HG02678 (cell line): ENCODE results near the gene ITGA2B.
A peak's percentile ranks its signal among the peaks of the same experiment; 100 is the strongest.
"Not testable (repeated sequence)": the region's sequence is repeated elsewhere in the genome, so short reads cannot be mapped to it uniquely, and the experiment has no call there.

Experiments
- ATAC-seq: cut with Tn5 transposase; IDR thresholded peaks from one replicate; pipeline ENCODE4 v1.9.1; 2021; ENCODE audit warnings: mild to moderate bottlenecking, moderate library complexity; ENCODE audit not compliant: unreplicated experiment

Gene ITGA2B

DNA sequence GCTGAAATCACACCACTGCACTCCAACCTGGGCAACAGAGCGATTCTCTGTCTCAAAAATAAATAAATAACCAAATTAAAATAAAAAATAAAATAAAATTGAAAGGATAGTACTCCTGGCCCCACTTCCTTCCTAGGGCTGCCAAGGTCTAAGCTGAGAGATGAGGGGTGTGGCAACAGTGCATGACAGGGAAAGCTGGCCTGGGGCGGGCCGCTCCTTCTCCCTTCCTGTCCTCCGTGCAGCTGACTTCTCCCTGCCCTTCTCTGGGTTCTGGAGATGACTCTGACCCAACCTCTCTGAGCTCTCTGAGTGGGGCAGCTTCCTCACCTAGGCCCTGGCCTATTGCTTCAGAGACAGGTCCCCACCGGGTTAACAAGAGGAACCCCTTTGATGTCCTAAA is 56.1 kb downstream of the ITGA2B start:
- no peak for ATAC-seq

DNA sequence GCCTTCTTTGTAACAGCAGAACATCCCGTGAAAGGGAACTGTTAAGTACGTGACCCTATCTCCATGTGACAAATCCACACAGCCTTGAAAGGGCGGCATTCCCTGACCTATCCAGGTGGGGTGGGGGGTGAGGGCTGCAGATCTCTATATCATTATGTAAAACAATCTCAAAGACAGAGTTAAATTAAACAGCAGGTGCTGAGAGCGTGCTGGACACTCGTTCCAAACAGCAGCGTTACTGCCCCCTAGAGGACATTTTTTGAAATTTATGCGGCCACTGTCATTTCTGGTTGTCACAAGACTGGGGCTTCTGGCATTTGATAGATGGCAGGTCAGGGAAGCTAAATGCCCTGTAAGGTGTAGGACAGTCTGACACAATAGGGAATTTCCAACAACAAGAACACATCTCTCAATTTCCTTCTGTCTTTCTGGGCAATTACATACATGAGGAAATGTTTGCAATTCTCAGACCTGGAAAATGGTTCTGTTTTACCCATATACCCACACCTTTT is 58.1 kb downstream of the ITGA2B start:
- no peak for ATAC-seq

DNA sequence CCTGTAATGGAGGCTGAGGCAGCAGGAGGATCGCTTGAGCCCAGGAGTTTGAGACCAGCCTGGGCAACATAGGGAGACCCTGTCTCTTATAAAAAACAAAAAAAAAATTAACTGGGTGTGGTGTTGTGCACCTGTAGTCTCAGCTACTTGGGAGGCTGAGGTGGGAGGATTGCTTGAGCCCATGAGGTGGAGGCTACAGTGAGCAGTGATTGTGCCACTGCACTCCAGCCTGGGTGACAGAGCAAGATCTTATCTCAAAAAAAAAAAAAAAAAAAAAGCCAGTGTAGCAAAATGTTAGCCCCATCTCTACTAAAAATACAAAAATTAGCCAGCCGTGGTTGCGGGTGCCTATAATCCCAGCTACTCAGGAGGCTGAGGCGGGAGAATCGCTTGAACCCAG is 59.2 kb downstream of the ITGA2B start:
- not testable (repeated sequence) for ATAC-seq

DNA sequence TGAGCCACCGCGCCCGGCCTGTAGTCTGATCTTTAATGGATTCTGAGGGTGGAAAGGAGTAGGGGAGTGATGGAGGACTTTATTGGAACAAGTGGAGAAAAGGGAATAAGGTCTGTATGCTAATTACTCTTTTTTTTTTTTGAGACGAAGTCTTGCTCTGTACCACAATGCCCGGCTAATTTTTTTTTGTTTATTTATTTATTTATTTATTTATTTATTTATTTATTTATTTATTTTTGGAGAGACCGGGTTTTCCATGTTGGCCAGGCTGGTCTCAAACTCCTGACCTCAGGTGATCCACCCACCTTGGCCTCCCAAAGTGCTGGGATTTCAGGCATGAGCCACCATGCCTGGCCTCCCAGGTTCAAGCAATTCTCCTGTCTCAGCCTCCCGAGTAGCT is 59.9 kb downstream of the ITGA2B start:
- ATAC-seq = not testable (repeated sequence)

DNA sequence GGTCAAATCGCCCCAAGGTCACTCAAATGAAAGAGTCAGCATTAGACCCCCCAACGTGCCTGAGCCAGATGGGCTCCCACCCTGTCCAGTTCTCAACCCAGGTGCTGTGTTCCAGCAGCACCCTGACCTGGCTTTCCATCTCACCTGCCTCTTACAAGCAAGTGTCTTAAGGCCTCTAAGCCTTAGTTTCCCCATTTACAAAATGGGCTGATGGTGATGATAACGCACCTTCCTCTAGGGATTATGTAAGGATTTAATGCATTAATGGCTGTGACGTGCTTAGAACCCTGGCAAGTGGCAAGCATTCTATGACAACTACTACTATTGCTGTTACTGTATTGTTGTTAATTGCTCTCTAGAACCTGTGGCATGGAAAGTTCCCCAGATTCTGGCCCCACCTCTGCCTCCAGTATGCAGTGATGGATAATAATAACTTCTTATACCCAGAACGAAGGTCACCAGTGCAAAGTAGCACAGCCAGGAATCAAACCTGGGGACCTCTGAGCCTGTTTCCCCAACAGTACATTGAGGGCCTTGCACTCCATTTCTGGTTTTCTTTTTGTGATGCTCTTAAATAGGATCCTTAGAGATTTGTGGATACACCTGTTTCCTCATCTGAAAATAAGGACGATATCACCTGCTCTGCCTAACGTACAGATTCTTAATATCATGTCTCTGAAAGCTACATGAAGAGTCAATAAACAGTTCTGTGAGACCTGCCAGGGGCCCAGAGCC is 61.6 kb downstream of the ITGA2B start:
- ATAC-seq = no peak

DNA sequence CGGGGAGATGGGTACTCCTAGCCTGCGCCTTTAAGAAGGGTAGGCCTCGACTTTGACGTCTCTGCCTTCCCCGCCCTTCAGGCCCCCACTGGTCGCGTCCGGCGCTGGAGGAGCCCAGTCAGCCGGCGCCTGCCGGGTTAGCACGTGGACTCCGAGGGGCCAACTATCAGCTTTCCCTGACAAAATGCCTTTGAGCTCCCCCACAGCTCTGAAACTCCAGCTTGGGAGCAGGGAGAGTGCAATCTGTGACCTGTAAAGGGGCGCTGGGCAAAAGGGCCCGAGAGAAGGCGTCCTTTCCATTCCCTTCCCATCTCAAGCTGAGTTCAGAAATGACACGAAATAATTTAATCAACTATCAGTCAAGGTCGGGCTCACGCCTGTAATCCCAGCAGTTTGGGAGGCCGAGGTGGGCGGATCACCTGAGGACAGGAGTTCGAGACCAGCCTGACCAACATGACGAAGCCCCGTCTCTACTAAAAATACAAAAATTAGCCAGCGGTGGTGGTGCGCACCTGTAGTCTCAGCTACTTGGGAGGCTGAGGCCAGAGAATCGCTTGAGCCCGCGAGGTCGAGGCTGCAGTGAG is 62.5 kb downstream of the ITGA2B start:
- peak; percentile 59 for ATAC-seq

DNA sequence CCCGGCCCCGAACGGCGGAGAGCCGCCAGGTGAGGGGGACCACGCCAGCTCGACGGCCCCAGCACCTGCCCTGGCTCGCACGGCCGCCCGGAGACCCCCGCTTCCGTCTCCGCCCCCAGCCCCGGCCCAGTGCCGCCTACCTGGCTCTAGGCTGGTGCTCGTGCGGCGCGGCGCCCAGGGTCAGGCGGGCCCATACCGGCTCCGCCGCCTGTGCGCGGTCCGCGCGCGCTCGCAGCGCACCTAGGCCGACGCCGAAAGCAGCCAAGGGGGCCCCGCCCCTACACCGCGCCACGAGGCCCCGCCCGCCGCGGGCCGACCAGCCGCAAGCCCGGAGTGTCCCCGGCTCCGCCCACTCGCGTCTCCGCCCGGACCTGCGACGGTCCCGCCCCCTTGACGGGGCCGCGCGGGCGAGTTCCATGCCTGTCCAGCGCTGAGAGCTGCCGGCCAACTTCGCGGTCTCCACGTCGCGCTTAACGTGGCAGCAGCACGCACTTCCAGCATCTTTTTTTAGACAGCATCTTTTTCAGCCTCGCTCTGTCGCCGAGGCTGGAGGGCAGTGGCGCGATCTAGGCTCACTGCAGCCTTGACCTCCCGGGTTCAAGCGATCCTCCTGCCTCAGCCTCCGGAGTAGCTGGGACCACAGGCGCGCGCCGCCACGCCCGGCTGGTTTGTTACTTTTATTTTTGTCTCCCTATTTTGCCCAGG is 64.7 kb downstream of the ITGA2B start, which contains the start of gene SLC25A39:
Gene SLC25A39 (minus strand): TSS at position 253 of the 705 bp plus-strand sequence. CDS start 1,261 bp downstream, outside the sequence.
- ATAC-seq = peak; percentile 77

DNA sequence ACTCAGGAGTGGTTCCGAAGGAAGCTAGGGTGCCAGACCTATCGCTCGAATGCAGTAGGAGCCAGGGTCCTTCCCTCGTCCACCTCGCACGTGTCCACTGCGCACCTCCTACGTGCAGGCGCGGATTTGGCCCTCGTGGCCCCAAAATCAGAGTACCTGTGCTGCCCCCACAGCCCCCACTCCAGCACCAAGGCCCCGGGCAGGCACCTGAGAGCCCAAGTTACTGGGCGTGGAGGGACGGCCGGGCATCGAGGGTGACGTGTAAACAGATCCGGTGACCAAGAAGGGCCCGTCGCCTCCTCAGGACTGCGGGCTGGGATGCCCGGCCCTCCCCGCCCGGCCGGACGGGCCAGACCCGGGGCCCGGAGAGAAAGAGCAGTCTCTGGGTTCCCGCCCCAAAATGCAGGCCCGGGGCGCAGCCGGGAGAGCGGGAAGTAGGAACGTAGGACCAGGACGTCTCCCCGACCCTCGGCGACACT is 65.3 kb downstream of the ITGA2B start:
- ATAC-seq = no peak

DNA sequence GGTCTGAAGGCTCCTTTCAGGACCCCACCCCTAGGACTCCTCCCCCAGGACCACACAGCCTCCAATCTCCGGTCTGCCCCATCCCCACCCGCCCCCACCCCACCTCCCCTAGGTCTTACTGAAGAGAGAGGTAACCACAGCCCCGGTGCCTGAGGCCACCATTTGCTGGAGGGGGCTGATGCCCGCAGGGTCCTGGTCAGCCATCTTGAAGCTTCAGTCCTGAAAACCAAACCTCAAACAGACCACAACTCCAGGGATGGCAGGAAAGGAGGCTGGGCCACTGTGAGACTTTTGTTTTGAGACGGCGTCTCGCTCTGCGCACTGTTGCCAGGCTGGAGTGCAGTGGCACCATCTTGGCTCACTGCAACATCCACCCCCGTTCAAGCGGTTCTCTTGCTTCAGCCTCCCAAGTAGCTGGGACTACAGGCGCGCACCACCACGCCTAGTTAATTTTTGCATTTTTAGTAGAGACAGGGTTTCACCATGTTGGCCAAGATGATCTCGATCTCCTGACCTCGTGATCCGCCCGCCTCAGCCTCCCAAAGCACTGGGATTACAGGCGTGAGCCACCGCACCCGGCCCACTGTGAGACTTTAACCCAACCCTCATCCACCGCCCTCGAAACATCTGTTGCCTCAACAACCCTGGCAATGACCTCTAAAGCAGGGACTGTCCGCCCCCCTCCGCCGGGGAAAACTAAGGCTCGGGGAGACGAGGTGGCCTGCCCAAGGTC is 65.9 kb downstream of the ITGA2B start:
- ATAC-seq = no peak

DNA sequence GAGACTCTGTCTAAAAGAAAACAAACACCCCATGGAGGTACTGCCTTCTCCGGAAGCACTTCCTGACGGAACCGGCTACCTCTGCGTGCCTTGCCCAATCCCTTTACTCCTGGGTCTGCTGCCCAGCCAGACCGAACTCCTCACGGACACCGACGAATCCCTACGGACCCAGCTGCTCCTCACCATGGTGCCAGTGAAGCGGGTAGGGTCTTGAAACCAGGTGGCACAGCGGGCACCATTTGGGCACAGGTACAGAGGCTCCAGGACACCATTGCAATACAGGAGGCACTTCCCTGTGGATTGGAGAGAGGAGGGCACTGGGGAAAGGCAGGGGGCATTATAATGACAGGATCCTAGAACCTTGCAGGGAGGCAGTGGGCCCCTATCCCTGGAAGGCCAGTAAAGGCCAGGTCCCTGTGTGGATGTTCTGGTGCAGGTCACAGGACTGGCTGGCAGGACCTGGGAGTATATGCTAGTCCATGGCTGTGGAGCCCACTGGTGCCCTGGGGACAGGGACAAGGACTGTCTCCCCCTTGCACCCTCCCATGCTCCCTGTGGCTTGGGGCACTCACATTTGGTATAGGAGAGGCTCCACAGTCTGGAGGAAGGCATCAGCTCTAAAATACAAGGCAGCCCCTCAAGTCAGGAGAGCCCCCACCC is 67.1 kb downstream of the ITGA2B start:
- no peak for ATAC-seq
